GM12873 (cell line): ENCODE measurements around the gene WNT1.

Source experiments
- CTCF ChIP-seq: IDR thresholded peaks from 2 replicates; pipeline ENCODE4 v1.5.1; 2012; ENCODE audit warnings: low read depth, mild to moderate bottlenecking, moderate library complexity, low read length, control low read depth; ENCODE audit not compliant: insufficient read depth; ENCODE audit errors: missing control alignments

The WNT1 gene

GRCh38 chr12:48985475-48985897, 7.4 kb downstream of the WNT1 start:
- TF ChIP-seq CTCF: no peak

DNA sequence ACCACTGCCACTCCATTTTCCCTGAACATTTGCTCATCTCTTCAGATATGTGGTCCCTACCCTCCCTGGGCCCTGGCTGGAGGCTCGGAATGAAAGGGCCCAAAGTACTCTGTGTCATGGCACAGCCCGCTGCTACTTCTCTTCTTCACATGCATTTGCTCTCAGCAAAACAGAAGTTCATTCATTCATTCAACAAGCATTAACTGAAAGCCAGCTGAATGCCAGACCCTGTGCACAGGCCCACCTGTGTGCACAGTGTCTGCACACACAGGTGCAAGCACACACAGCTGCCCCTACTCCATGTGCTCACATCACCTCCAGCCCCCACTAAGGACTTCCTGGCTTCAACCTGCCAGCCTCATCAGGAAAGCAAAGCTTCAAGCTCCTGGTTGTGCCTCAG, 7.8 kb downstream of the WNT1 start:
- no peak for TF ChIP-seq CTCF

DNA sequence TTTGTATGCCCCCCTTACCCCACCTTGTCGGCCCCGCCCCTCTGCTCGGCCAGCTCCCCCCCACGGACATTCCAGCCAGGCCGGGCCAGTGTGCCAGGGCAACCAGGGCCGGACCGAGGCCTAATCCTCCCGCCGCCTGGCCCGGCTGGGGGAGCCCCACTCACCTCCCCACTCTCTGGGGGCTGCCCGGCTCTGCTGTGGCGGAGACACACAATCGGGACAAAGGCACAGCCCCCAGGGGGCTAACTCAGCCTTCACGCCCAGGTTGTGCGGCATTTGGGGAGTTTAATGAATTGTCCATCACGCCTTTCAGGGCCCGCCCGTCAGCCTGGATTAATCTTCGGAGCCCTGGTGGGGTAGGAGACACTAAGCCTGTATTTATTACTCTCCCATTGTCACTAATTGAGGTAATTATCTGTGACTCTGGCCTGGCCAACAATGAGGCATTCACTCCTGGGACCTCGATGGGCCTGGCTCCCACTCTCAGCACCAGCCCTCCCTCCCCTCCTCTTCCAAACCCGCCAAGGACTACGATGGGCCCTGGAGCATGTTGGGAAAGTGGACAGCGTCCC, 8.7 kb downstream of the WNT1 start:
- no peak for TF ChIP-seq CTCF

DNA sequence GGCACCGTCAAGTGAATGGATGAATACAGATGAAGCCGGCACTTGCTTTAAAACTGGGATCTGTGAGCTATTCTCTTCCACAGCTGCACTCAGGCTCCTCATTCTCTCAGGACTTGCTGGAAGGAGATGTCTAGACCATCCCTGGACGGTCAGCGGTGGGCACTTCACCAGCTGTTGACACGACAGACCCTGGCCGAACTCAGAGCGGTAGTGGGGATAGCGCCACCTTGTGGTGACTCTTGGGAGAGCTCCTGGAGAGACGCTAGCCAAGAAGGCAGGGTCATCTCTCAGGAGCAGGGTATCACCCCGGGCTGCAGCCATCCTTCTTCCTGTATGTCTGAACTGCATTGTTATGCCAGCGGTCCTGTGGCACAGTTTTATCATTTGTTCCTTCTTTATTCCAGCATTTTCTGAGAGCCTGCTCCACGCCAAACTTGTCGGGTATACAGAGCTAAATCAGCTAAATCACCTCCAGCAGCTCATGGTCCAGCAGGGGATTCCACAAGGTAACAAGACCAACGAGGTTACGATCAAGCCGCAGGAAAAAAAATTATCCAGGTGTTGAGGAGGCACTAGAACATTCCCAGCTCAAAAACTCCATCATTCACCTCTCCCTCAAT, 10.0 kb downstream of the WNT1 start:
- TF ChIP-seq CTCF: peak; percentile 96

- no peak for TF ChIP-seq CTCF
Measured at GRCh38 chr12:48990552-48990951, 12.4 kb downstream of the WNT1 start.

DNA sequence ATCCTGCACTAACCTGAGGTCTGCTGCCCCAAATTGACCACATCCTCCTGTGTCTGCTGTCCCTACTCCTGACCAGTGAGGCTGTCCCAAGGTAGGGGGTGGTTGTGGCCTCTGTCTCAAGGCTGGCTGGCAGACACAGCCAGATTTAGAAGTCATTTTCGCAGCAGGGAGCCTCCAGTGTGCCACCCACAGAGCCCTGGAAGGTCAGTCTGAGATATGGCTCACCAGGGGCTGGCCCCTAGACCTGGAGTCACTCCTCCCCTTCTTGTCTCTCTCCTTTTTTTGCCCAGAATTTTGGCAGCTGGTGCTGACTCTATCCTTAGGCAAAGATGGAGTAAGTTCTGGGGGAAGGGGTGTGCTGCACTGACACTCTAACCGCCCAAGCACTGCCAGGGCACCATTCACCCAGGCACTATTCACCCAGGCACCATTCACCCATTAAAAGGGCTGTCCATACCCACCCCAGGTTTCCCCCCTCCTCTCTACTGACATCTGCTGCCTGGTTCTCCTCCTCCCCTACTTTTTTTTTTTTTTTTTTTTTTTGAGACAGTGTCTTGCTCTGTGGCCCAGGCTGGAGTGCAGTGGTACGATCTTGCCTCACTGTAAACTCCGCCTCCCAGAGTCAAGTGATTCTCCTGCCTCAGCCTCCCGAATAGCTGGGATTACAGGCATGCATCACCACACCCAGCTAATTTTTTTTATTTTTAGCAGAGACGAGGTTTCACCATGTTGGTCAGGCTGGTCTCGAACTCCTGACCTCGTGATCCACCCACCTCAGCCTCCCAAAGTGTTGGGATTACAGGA, 13.3 kb downstream of the WNT1 start:
- no peak for TF ChIP-seq CTCF

DNA sequence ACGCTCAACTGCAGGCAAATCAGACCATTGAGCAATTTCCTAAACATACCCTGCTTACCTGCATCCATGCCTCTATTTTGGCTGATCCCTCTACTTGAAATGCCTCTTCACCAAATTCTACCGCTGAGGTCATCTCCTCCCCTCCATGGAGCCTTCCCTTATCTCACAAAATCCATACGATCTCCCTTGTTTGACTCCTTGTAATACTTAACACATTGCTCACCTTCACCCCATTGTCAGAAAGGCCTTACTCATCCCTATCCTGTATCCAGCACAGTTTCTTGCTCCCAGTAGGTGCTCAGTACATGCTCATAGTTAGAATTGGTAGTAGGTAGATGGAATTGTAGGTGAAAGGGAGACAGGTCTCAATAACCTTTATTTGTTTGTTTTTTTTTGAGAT, 15.7 kb downstream of the WNT1 start:
- no peak for TF ChIP-seq CTCF
